HG02981 (cell line): Measurements from ENCODE around the gene CBR3.

ENCODE experiments used
- ATAC-seq: cut with Tn5 transposase; IDR thresholded peaks from one replicate; pipeline ENCODE4 v1.9.1; 2021; ENCODE audit warnings: mild to moderate bottlenecking, moderate library complexity; ENCODE audit not compliant: unreplicated experiment

CBR3 gene

DNA sequence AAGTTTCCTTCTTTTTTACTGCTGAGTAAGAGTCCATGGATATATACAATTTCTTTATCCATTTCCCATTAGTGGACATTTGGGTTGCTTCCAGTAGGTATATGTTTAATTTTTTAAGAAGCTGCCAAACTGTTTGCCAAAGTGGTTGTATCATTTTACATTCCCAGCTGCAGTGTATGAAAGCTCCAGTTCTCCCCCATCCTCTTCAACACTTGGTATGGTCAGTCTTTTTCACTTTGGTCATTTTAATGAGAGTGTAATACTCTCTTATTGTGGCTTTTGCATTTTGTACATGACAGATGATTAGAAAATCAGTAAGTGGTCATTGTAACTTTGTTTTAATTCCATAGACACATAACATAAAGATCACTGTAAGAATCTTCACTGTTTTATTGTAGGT, 44.3 kb downstream of the CBR3 start:
- ATAC-seq, result no peak

DNA sequence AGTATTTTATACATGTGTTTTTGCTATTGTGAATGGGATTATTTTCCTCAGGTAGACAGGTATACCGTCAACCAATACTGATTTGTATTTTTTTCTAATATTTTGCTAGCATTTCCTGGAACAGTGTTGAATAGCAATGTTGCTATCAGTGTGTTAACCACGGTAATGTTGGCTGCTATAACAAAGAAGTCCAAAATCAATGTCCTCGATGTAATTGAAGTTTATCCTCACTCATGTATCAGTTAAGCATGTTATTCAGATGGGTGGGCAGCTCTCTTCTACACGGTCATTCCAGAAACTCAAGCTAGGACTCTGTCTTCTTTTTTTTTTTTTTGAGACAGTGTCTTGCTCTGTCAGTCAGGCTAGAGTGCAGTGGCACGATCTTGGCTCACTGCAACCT, 46.1 kb downstream of the CBR3 start:
- ATAC-seq, result no peak

DNA sequence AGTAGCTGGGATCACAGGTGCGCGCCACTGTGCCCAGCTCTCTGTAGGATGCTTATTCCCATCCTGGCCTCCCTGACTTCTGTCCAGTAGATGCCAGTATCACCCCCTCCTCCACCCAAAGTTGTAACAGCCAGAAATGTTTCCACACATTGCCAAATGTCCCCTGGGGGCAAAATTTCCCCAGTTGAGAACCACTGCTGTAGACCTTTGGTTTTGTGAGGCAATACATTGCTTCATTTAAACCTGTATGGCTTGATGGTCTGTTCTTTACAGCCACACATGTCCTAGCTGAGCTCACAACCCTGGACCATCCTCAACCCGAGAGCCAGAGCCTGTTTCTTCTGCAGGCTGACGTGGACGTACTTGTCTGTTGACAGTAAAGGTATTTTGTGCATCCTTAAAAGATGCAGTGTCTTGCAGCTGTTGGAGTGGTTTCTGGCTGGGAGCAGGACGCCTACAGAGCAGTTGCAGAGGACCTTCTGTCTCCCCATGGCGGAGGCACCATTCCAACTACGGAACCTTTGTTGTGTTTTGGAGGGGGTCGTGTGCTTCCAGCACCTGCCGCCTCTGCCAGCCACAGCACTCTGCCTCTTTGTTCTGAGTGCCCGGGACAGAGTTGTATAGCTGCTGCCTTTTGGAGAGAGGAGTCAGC, 48.4 kb downstream of the CBR3 start:
- ATAC-seq, result no peak

DNA sequence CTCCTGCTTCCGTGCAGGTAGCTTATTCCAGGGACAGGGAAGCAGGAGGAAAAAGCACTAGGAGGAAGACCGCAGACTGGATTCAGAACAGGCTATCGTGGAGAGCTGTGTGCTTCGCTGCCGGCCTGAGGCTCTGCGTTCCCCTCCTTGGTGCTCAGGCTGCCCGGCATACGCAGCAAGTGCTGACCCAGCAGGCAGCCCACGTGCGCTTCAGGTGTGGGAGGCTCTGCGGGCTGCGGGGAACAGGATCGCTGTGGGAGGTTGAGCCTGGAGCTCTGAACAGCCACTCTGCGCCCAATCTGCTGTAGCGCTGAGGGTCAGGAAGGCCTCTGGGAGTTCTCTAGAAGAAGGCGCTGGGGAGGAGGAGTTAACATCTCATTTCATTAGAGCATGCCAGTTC, 49.7 kb downstream of the CBR3 start:
- no peak for ATAC-seq

DNA sequence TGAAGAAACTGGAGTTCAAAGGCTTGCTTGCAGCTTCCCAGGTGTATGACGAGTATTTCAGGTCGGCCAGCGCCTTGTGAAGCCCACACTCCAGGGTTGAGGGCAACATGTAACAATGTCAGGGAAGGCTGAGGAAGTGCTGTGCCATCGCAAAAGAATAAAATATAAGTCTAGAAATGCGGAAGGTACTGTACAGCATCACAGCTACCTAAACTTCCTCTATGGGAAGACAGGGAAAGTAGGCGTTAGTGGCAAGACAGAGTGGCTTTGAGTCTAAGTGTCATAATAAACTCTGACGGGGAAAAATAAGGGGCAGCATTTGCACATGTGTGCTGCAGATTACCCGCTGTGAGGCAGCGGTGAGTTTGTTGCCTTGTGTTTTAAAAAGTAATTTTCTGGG, 50.6 kb downstream of the CBR3 start:
- no peak for ATAC-seq

DNA sequence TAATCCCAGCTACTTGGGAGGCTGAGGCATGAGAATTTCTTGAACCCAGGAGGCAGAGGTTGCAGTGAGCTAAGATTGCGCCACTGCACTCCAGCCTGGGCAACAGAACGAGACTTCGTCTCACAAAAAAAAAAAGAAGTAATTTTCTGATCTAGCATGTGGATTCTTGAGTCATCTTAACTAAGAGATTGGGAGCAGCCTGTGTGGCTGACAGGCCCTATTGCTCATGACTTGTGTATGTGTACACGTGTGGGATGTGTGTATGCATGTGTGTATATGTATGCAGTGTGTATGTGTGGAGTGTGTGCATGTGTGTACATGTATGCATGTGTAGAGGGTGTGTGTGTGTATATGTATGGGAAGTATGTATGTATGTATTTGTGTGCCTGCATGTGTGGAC, 51.2 kb downstream of the CBR3 start:
- no peak for ATAC-seq

DNA sequence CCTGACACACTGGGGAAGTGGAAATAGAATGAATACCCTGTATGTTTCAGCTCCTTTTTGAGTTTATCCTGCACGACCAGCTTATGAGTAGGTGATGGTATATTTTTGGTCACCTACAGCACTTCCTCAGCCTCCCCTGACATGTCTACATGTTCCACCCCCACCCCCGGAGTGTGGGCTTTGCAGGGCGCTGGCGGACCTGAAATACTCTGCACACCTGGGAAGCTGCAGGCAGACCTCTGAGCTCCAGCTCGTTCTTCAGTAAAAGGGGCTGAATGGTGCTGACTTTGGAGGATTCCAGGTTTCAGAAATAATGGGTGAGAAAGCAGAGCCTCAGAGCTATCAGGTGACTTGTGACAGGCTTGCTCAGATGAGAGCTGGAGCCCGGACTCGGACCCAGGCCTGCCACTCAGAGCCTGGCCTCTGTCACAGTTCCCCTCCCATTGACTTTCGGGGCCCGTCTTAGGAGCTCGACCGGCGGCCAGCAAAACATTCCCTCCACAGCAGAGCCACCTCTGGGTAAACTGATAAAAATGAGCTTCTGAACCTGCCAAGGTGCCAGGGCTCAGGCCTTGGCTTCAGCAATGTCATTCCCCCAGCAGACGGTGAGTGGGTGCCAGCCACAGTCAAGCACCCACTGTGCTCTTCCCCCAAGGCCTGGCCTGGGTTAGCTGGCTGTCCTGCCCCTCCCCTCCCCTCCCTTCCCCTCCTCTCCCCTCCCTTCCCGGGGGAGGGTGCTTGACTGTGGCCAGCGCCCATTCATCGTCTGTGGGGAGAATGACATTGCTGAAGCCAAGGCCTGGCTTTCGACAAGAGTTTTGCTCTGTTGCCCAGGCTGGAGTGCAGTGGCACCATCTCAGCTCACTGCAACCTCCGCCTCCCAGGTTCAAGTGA, 51.9 kb downstream of the CBR3 start:
- no peak for ATAC-seq

DNA sequence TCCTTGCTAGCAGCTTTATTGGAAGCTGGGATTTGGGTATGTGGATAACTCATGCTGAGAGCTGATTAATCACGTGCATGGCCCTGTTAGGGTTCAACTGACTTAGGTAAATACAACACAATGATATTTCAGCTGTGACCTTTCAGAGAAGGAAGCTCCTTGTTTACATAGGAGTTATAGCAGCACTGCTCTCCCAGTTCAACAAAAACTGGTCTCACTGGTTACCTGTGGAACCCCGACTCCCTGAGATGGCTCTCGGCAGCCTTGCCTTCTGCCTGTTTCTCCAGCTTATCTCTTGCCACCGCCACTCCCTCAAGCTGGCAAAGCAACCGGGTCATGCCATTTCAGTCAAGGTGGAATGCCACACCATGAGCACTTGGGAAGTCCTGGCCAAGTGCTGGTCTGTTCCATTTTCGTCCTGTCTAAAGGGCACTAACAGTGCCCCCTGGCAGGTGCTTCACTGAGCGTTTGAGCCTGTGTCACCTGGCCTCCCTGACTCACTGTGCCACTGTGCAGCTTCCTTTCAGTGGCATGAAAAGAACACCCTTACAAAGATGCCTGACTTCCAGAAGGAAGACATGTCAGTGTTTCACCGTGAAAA, 53.3 kb downstream of the CBR3 start:
- no peak for ATAC-seq

DNA sequence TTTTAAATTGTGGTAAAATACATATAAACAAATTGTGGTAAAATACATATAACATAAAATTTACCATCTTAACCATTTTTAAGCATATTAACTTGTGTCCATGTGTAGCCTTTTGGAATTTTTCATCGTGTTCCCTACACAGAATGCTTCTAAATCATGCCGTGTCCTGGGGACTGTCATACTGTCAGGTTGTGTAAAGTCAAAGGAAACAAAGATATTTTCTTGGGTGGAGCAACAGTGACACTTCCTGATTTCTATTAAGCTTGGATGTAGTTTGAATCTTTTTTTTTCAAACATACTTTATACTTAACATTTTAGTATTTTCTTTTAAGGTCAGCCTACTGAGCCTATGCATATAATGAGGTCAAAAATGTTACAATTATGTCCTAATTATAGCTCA, 54.1 kb downstream of the CBR3 start:
- ATAC-seq, result no peak

DNA sequence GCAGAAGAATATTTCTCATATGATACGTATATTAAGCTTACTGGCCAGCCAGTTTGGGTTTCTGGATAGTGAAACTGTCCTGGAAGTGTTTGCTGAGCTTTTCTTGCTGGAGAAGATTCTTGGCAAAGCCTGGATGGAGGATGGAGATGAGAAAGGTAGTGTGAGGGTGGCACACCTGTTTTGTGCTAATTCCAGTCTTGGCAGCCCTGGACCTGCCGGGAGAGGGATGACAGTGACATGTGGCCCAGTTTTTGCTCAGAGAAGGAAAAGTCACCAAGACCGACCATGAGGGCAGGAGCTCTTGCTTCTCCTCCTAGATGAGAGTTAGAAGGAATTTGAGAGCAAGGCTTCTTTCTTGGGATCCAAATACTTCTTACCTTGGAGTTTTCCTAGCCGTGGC, 55.9 kb downstream of the CBR3 start:
- ATAC-seq, result no peak

DNA sequence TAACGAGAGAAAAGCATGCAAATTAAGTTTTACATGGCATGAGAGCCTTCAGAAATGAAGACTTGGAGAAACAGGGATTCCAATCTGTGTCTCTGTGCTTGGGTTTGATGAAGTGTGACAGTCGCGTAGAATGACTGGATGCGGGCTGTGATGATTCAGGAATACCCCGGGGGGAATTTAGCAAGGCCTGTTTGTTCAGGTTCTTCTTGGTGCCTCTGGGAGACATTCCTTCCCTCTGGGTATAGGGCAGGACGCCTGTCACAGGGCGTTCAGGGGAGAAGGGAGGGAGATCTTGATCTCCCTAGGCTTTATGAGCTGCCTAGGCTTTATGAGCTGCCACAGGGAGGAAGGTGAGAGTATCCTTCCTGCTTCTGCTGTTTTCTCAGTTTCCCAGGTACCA, 58.3 kb downstream of the CBR3 start:
- no peak for ATAC-seq

DNA sequence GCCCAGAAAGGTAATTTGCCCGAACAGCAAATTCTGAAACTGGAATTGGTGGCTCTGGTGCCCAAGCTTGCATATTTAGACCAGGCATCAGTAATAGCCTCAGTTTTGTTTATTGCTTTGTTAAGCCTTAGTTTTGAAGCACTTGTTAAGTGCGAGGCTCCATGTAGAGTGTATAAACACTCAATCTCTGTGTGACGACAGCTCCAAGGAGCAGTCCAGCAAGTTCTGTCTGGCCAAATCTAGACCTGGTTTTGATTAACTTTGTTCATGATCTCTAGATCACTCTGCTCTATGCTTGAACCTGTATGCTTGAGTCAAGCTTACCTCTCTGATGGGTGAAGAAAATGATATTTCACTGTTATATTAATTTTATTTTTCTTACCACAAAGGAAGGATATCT, 59.1 kb downstream of the CBR3 start:
- no peak for ATAC-seq

DNA sequence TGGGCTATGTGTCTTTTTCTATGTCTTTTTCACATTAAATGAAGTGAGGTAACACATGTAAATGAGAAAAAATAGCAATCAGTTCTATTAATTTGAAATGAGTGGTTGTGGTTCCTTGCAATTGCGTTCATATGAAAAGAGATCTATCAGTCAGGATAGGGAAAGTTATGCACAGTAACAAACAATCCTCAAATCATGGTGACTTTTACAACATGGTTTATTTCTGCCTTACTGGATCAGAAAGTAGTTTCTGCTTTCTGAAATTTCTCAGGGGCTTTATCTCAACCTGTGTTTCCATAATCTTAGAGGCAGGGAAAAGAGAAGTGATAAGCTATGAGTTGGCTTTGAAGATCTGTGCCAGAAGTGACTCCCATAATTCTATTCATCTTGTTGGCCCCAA, 60.7 kb downstream of the CBR3 start:
- ATAC-seq, result no peak
